Right hindlimb (tissue), 1 donor: ENCODE measurements around the gene KRT40.
A peak's percentile ranks its signal among the peaks of the same experiment; 100 is the strongest.

Source experiments
- DNase-seq: peaks from one replicate; pipeline ENCODE4 v3.0.0-alpha.2; 2018

Gene KRT40

GRCh38 chr17:40950176-40950575 lies 34.0 kb downstream of the KRT40 start:
- no peak for DNase-seq

- DNase-seq = peak; percentile 49
These were observed 34.7 kb downstream of the KRT40 start for GRCh38 chr17:40949418-40949817.

GRCh38 chr17:40947929-40948328 lies 36.2 kb downstream of the KRT40 start:
- no peak for DNase-seq

GRCh38 chr17:40945414-40945813 lies 38.7 kb downstream of the KRT40 start:
- DNase-seq = no peak

GRCh38 chr17:40944531-40944930 lies 39.6 kb downstream of the KRT40 start:
- no peak for DNase-seq

- no peak for DNase-seq
These were observed 41.6 kb downstream of the KRT40 start for GRCh38 chr17:40942553-40942952.

GRCh38 chr17:40940266-40940665 lies 43.9 kb downstream of the KRT40 start:
- DNase-seq = no peak

- DNase-seq = no peak
These were observed 45.1 kb downstream of the KRT40 start for GRCh38 chr17:40938981-40939380.

- peak; percentile 22 for DNase-seq
These were observed 46.7 kb downstream of the KRT40 start, which contains the start of gene KRT23 for GRCh38 chr17:40937384-40937819. TSS of gene KRT23 (minus strand) at chr17:40937646. CDS start at chr17:40936603, 1,043 bp downstream.

- DNase-seq = no peak
These were observed 47.1 kb downstream of the KRT40 start for GRCh38 chr17:40936976-40937375.

GRCh38 chr17:40936437-40936971 lies 47.6 kb downstream of the KRT40 start:
- no peak for DNase-seq

GRCh38 chr17:40935624-40936023 lies 48.5 kb downstream of the KRT40 start:
- no peak for DNase-seq

GRCh38 chr17:40932608-40933007 lies 51.5 kb downstream of the KRT40 start:
- DNase-seq = no peak

- DNase-seq = no peak
These were observed 52.8 kb downstream of the KRT40 start for GRCh38 chr17:40931311-40931710.
